PC-9 (cell line): ENCODE results near the gene HLCS. TPM values are rescaled to one million over a fixed set of nuclear protein-coding genes. Genes with fewer than 3 reads are reported as not detected.
A peak's percentile ranks its signal among the peaks of the same experiment; 100 is the strongest.

Experiments
- BruUV-seq: library from RNA; stranded (reverse); fragments of 400-500 nt; replicated peaks from 2 replicates; lab custom pipeline; 2021; lab: Mats Ljungman, UMichigan
- CTCF ChIA-PET: fragments of 300-600 bp; sonication (Branson Sonifier 250); formaldehyde crosslinking; loops from one replicate; lab custom pipeline; 2022; ENCODE audit warnings: antibody characterized with exemption; lab: Charles Lee
- POLR2A ChIA-PET: fragments of 300-600 bp; sonication (Branson Sonifier 250); formaldehyde crosslinking; loops from one replicate; lab custom pipeline; 2022; ENCODE audit warnings: antibody characterized with exemption; ENCODE audit not compliant: unreplicated experiment; lab: Charles Lee
- DNase-seq, 2 experiments: peaks; one replicate each; pipeline versions ENCODE4 v3.0.0 to v3.0.0-alpha.2; 2015 to 2022; ENCODE audit warnings: mixed read lengths in 1 of 2
- H2AFZ ChIP-seq: fragments of 200-600 bp; sonication (generic); 2 replicates; pipeline ENCODE4 v1.8.1; 2017; ENCODE audit warnings: antibody characterized with exemption
- H3F3A ChIP-seq: fragments of 200-600 bp; sonication (generic); 2 replicates; pipeline ENCODE4 v1.8.1; 2017; ENCODE audit warnings: antibody characterized with exemption, mild to moderate bottlenecking, low read depth; ENCODE audit not compliant: insufficient read depth
- H3K27ac ChIP-seq: fragments of 200-600 bp; sonication (generic); 2 replicates; pipeline ENCODE4 v1.6.1; 2016; ENCODE audit warnings: mixed run types
- H3K27me3 ChIP-seq: fragments of 200-600 bp; sonication (generic); 2 replicates; pipeline ENCODE4 v1.6.1; 2016; ENCODE audit warnings: low read depth, mixed run types; ENCODE audit not compliant: insufficient read depth
- H3K36me3 ChIP-seq: fragments of 200-600 bp; sonication (generic); 2 replicates; pipeline ENCODE4 v1.6.1; 2016; ENCODE audit warnings: low read depth, mixed run types
- H3K4me1 ChIP-seq: fragments of 200-600 bp; sonication (generic); replicated peaks from 2 replicates; pipeline ENCODE4 v1.6.1; 2016; ENCODE audit warnings: mixed run types; ENCODE audit not compliant: insufficient read depth
- H3K4me2 ChIP-seq: fragments of 200-600 bp; sonication (generic); 2 replicates; pipeline ENCODE4 v1.6.1; 2017; ENCODE audit warnings: mixed run types
- H3K4me3 ChIP-seq: fragments of 200-600 bp; sonication (generic); 2 replicates; pipeline ENCODE4 v1.6.1; 2016; ENCODE audit warnings: mixed run types
- H3K79me2 ChIP-seq: fragments of 200-600 bp; sonication (generic); 2 replicates; pipeline ENCODE4 v1.6.1; 2017; ENCODE audit warnings: low read depth, mixed run types
- H3K9me2 ChIP-seq: fragments of 200-600 bp; sonication (generic); 2 replicates; pipeline ENCODE4 v1.8.1; 2017; ENCODE audit warnings: mild to moderate bottlenecking; ENCODE audit not compliant: insufficient read depth
- H3K9me3 ChIP-seq: fragments of 200-600 bp; sonication (generic); 2 replicates; pipeline ENCODE4 v1.8.1; 2016; ENCODE audit warnings: low read depth; ENCODE audit not compliant: insufficient read depth
- H4K20me1 ChIP-seq: fragments of 200-600 bp; sonication (generic); 2 replicates; pipeline ENCODE4 v1.8.1; 2017; ENCODE audit not compliant: insufficient read depth
- CTCF ChIP-seq: fragments of 200-600 bp; sonication (generic); conservative IDR thresholded peaks from 2 replicates; pipeline ENCODE4 v1.6.1; 2017; ENCODE audit warnings: mixed run types, antibody characterized with exemption, mild to moderate bottlenecking, moderate library complexity
- EZH2 ChIP-seq: fragments of 200-600 bp; sonication (generic); IDR thresholded peaks from 2 replicates; pipeline ENCODE4 v1.8.0; 2017; ENCODE audit warnings: antibody characterized with exemption, low read depth
- intact Hi-C: fragments of 100-400 bp; cut with micrococcal nuclease; formaldehyde crosslinking; loops from one replicate; pipeline ENCODE4 v1.10.0; 2022; ENCODE audit not compliant: unreplicated experiment
- total RNA-seq: library from RNA; stranded (reverse); gene quantifications from 2 replicates; pipeline ENCODE4 v1.2.3, GENCODE V29; 2021

Gene HLCS
- total RNA-seq, 1 experiment from 2014 or later, result 21.6 TPM

- POLR2A ChIA-PET, result no interaction called here
- H3K4me1 ChIP-seq, result no peaks in the 10 kb centered on the region
- CTCF ChIA-PET, result no interaction called here
- no peaks in the 10 kb centered on the region for H3K79me2 ChIP-seq
- no peaks in the 10 kb centered on the region for H3K9me3 ChIP-seq
- no peak overlapping the region for H3K4me2 ChIP-seq
- no peak for DNase-seq
- H3K27me3 ChIP-seq, result no peaks in the 10 kb centered on the region
- H3K36me3 ChIP-seq, result no peaks in the 10 kb centered on the region
- BruUV-seq, result no TSS peak
- no peak overlapping the region for H3K27ac ChIP-seq
- no peak for TF ChIP-seq CTCF
- no peaks in the 10 kb centered on the region for H3K9me2 ChIP-seq
- H3K4me3 ChIP-seq, result no peak overlapping the region
- H2AFZ ChIP-seq, result no peak overlapping the region
- H3F3A ChIP-seq, result no peaks in the 10 kb centered on the region
- H4K20me1 ChIP-seq, result no peaks in the 10 kb centered on the region
- intact Hi-C loops, result no loop called here
Observed at GRCh38 chr21:36994501-36995158, 28.2 kb upstream of the HLCS start.

DNA sequence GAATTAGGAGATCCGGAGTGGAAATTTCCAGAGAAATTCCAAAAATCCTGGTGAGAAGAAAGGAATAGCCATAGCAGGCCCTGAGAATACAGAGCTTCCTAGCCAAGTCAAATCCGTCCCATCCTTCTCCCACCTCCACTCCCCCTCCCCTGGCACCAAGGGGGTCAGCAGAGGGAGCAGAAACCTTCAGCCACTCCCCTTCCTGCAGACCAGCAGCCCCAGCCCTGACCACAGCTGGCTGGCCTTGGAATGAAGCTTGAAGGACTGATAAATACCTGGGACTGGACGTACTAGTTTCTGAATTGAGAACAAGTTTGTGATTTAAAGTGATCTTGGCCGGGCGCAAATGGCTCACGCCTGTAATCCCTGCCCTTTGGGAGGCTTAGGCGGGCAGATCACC lies 26.2 kb upstream of the HLCS start:
- no peaks in the 10 kb centered on the region for H3K9me2 ChIP-seq
- H3K4me1 ChIP-seq, result peaks cover 11% of the 10 kb centered on the region; the same call in 1 of the 2 replicates
- POLR2A ChIA-PET, result no interaction called here
- H3K79me2 ChIP-seq, result no peaks in the 10 kb centered on the region
- H3F3A ChIP-seq, result peaks cover 6% of the 10 kb centered on the region; the same call in 1 of the 2 replicates
- no peaks in the 10 kb centered on the region for H4K20me1 ChIP-seq
- no peak for DNase-seq
- intact Hi-C loops, result no loop called here
- H3K4me2 ChIP-seq, result no peak overlapping the region
- H2AFZ ChIP-seq, result no peak overlapping the region
- H3K4me3 ChIP-seq, result no peak overlapping the region
- H3K27me3 ChIP-seq, result no peaks in the 10 kb centered on the region
- H3K27ac ChIP-seq, result no peak overlapping the region
- no peaks in the 10 kb centered on the region for H3K9me3 ChIP-seq
- CTCF ChIA-PET, result no interaction called here
- no TSS peak for BruUV-seq
- TF ChIP-seq CTCF (no peak), EZH2 (no peak)
- no peaks in the 10 kb centered on the region for H3K36me3 ChIP-seq

- no peak for DNase-seq
- no peak for TF ChIP-seq CTCF
- no peak for TF ChIP-seq EZH2
- Histone ChIP-seq H3K9me3 (no peaks in the 10 kb centered on the region), H3K27ac (peak overlapping the region; percentile 51; the same call in 1 of the 2 replicates), H3K36me3 (no peaks in the 10 kb centered on the region), H3F3A (peaks cover 6% of the 10 kb centered on the region; the same call in 1 of the 2 replicates), H3K4me1 (peaks cover 14% of the 10 kb centered on the region; the same call in 1 of the 2 replicates), H2AFZ (peak overlapping the region; percentile 90), H3K27me3 (no peaks in the 10 kb centered on the region), H4K20me1 (no peaks in the 10 kb centered on the region), H3K4me3 (peak overlapping the region; percentile 60), H3K79me2 (no peaks in the 10 kb centered on the region), H3K9me2 (no peaks in the 10 kb centered on the region), H3K4me2 (peak overlapping the region; percentile 71)
- BruUV-seq, result TSS peak; percentile 89
- ChIA-PET POLR2A (interaction anchor here (0.6 kb wide), 1 partner anchor 848 kb away, joined by 3 read pairs; no protein-coding TSS in a partner anchor), CTCF (interaction anchor here (0.5 kb wide), 1 partner anchor 33 kb away, joined by 7 read pairs; no protein-coding TSS in a partner anchor)
- intact Hi-C loops, result no loop called here
Observed at GRCh38 chr21:36990508-36991205, 24.2 kb upstream of the HLCS start.
